Stomach smooth muscle (tissue), 2 donors: ENCODE results near the gene HFM1.
"Not testable (repeated sequence)": the region's sequence is repeated elsewhere in the genome, so short reads cannot be mapped to it uniquely, and the experiment has no call there.

Source experiments
- H3K27ac ChIP-seq: one replicate; pipeline ENCODE4 v1.7.0; 2013; ENCODE audit warnings: mild to moderate bottlenecking, low read length, inconsistent platforms
- H3K27me3 ChIP-seq, 2 donors: one replicate each; pipeline ENCODE4 v1.7.0; 2013; ENCODE audit warnings: low read length in 2 of 2; ENCODE audit not compliant: insufficient read depth in 2 of 2, control insufficient read depth in 1 of 2
- H3K36me3 ChIP-seq, 2 donors: one replicate each; pipeline ENCODE4 v1.7.0; 2013; ENCODE audit warnings: low read length in 2 of 2; ENCODE audit not compliant: control insufficient read depth in 2 of 2, insufficient read depth in 2 of 2
- H3K4me1 ChIP-seq: one replicate; pipeline ENCODE4 v1.7.0; 2013; ENCODE audit warnings: low read length; ENCODE audit not compliant: control insufficient read depth, insufficient read depth
- H3K4me3 ChIP-seq, 2 donors: one replicate each; pipeline ENCODE4 v1.7.0; 2013; ENCODE audit warnings: low read length in 2 of 2
- H3K9ac ChIP-seq, 2 donors: one replicate each; pipeline ENCODE4 v1.7.0; 2013; ENCODE audit warnings: low read length in 2 of 2, mild to moderate bottlenecking in 1 of 2
- H3K9me3 ChIP-seq, 2 donors: one replicate each; pipeline ENCODE4 v1.7.0; 2013; ENCODE audit warnings: low read length in 2 of 2; ENCODE audit not compliant: control insufficient read depth in 2 of 2
- donor health status: healthy.
- donor health status: Pancreatic carcinoma.

The HFM1 gene

GRCh38 chr1:91406773-91407389 lies 2.2 kb upstream of the HFM1 start:
- peaks cover 0 to 4% of the 10 kb centered on the region in 2 donors for H3K27me3 ChIP-seq
- no peak overlapping the region for H3K4me3 ChIP-seq
- no peaks in the 10 kb centered on the region for H3K4me1 ChIP-seq
- no peaks in the 10 kb centered on the region for H3K36me3 ChIP-seq
- no peaks in the 10 kb centered on the region for H3K9me3 ChIP-seq
- H3K27ac ChIP-seq: no peak overlapping the region
- H3K9ac ChIP-seq: no peak overlapping the region

- no peak overlapping the region for H3K27ac ChIP-seq
- H3K36me3 ChIP-seq: no peaks in the 10 kb centered on the region
Measured at GRCh38 chr1:91402023-91402422, 2.6 kb downstream of the HFM1 start.

GRCh38 chr1:91400133-91400725 lies 4.4 kb downstream of the HFM1 start:
- no peaks in the 10 kb centered on the region for H3K27me3 ChIP-seq
- no peaks in the 10 kb centered on the region for H3K9me3 ChIP-seq
- H3K9ac ChIP-seq: no peak overlapping the region
- H3K4me1 ChIP-seq: no peaks in the 10 kb centered on the region
- no peaks in the 10 kb centered on the region for H3K36me3 ChIP-seq
- H3K4me3 ChIP-seq: no peak overlapping the region
- H3K27ac ChIP-seq: no peak overlapping the region

More at GRCh38 chr1:91402023-91402422, 2.6 kb downstream of the HFM1 start:
- Histone ChIP-seq H3K9me3 (no peaks in the 10 kb centered on the region), H3K4me1 (no peaks in the 10 kb centered on the region), H3K9ac (no peak overlapping the region), H3K4me3 (no peak overlapping the region), H3K27me3 (no peaks in the 10 kb centered on the region)

GRCh38 chr1:91398291-91398690 lies 6.3 kb downstream of the HFM1 start:
- Histone ChIP-seq H3K9ac (no peak overlapping the region), H3K27ac (no peak overlapping the region), H3K27me3 (no peaks in the 10 kb centered on the region), H3K36me3 (no peaks in the 10 kb centered on the region), H3K4me3 (no peak overlapping the region), H3K4me1 (no peaks in the 10 kb centered on the region), H3K9me3 (no peaks in the 10 kb centered on the region)

GRCh38 chr1:91397605-91398004 lies 7.0 kb downstream of the HFM1 start:
- H3K27me3 ChIP-seq: no peaks in the 10 kb centered on the region
- no peak overlapping the region for H3K4me3 ChIP-seq
- no peaks in the 10 kb centered on the region for H3K36me3 ChIP-seq
- H3K9me3 ChIP-seq: no peaks in the 10 kb centered on the region
- H3K9ac ChIP-seq: no peak overlapping the region
- H3K4me1 ChIP-seq: no peaks in the 10 kb centered on the region
- H3K27ac ChIP-seq: no peak overlapping the region

- no peak overlapping the region for H3K9ac ChIP-seq
- no peak overlapping the region for H3K4me3 ChIP-seq
- H3K9me3 ChIP-seq: no peaks in the 10 kb centered on the region
- no peaks in the 10 kb centered on the region for H3K36me3 ChIP-seq
- no peaks in the 10 kb centered on the region for H3K27me3 ChIP-seq
- no peak overlapping the region for H3K27ac ChIP-seq
- H3K4me1 ChIP-seq: no peaks in the 10 kb centered on the region
Measured at GRCh38 chr1:91393042-91393441, 11.6 kb downstream of the HFM1 start.

GRCh38 chr1:91386109-91386508 lies 18.5 kb downstream of the HFM1 start:
- Histone ChIP-seq H3K36me3 (no peaks in the 10 kb centered on the region), H3K4me3 (no peak overlapping the region), H3K27ac (no peak overlapping the region), H3K9ac (no peak overlapping the region), H3K4me1 (no peaks in the 10 kb centered on the region), H3K27me3 (no peaks in the 10 kb centered on the region), H3K9me3 (no peaks in the 10 kb centered on the region)

GRCh38 chr1:91383456-91383855 lies 21.2 kb downstream of the HFM1 start:
- H3K36me3 ChIP-seq: no peaks in the 10 kb centered on the region
- no peaks in the 10 kb centered on the region for H3K27me3 ChIP-seq

GRCh38 chr1:91381844-91382243 lies 22.8 kb downstream of the HFM1 start:
- Histone ChIP-seq H3K4me3 (no peak overlapping the region), H3K9me3 (no peaks in the 10 kb centered on the region), H3K4me1 (no peaks in the 10 kb centered on the region), H3K27me3 (no peaks in the 10 kb centered on the region), H3K27ac (no peak overlapping the region), H3K36me3 (no peaks in the 10 kb centered on the region), H3K9ac (no peak overlapping the region)

More at GRCh38 chr1:91383456-91383855, 21.2 kb downstream of the HFM1 start:
- no peak overlapping the region for H3K27ac ChIP-seq
- no peaks in the 10 kb centered on the region for H3K9me3 ChIP-seq
- H3K4me3 ChIP-seq: no peak overlapping the region
- H3K4me1 ChIP-seq: no peaks in the 10 kb centered on the region
- H3K9ac ChIP-seq: no peak overlapping the region

- no peaks in the 10 kb centered on the region for H3K27me3 ChIP-seq
- H3K36me3 ChIP-seq: peaks cover 0 to 13% of the 10 kb centered on the region in 2 donors
- no peak overlapping the region for H3K9ac ChIP-seq
- H3K4me3 ChIP-seq: no peak overlapping the region
- no peak overlapping the region for H3K27ac ChIP-seq
- no peaks in the 10 kb centered on the region for H3K9me3 ChIP-seq
- no peaks in the 10 kb centered on the region for H3K4me1 ChIP-seq
Measured at GRCh38 chr1:91374086-91374485, 30.6 kb downstream of the HFM1 start.

GRCh38 chr1:91372230-91372629 lies 32.4 kb downstream of the HFM1 start:
- H3K4me1 ChIP-seq, H3K4me3 ChIP-seq, H3K9ac ChIP-seq, H3K27ac ChIP-seq, H3K27me3 ChIP-seq, H3K9me3 ChIP-seq: not testable (repeated sequence)
- H3K36me3 ChIP-seq: peaks cover 0 to 13% of the 10 kb centered on the region in 2 donors
